Vagina (tissue), 2 donors: ENCODE measurements around the gene CHST1.

Experiments
- POLR2A ChIP-seq, 2 donors: fragments of 450-650 bp; IDR thresholded peaks; one replicate each; pipeline ENCODE4 v1.6.1; 2017; ENCODE audit warnings: antibody characterized with exemption in 2 of 2, mild to moderate bottlenecking in 2 of 2, moderate library complexity in 2 of 2
- POLR2AphosphoS5 ChIP-seq, 2 donors: sonication (generic); formaldehyde crosslinking; IDR thresholded peaks; one replicate each; pipeline ENCODE4 v1.9.0; 2017; ENCODE audit warnings: antibody characterized with exemption in 2 of 2, mild to moderate bottlenecking in 2 of 2, low read depth in 1 of 2; ENCODE audit not compliant: insufficient read depth in 1 of 2
- TF ChIP-seq, protein P1 (sequence below), 3 experiments: fragments of 450-650 bp in 2 of 3; fragments of 200-600 bp in 1 of 3; sonication (generic) in 1 of 3; IDR thresholded peaks; one replicate each; pipeline ENCODE4 v1.5.1; 2017 to 2019; ENCODE audit warnings: antibody characterized with exemption in 3 of 3, mild to moderate bottlenecking in 2 of 3, moderate library complexity in 2 of 3

DNA sequence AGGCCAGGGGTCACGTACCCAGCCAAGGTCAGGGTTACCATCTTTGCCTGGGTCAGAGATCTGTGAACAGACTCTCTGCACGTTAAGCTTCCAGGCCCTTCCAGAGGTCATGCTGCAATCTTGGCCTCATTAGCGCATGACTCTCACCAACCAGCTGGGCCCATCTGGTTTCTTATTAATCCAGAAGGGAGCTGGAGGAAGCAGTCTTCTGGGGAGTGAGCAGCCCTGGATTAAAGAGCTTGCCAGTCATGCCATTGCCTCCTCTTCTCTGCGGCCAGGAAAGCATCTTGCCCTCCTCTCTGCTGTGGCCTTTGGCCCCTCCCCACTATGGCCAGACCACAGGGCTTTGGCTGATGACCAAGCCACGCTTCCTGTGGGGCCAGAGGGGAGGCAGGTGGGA is 57.4 kb downstream of the CHST1 start:
- TF ChIP-seq, protein P1, sequence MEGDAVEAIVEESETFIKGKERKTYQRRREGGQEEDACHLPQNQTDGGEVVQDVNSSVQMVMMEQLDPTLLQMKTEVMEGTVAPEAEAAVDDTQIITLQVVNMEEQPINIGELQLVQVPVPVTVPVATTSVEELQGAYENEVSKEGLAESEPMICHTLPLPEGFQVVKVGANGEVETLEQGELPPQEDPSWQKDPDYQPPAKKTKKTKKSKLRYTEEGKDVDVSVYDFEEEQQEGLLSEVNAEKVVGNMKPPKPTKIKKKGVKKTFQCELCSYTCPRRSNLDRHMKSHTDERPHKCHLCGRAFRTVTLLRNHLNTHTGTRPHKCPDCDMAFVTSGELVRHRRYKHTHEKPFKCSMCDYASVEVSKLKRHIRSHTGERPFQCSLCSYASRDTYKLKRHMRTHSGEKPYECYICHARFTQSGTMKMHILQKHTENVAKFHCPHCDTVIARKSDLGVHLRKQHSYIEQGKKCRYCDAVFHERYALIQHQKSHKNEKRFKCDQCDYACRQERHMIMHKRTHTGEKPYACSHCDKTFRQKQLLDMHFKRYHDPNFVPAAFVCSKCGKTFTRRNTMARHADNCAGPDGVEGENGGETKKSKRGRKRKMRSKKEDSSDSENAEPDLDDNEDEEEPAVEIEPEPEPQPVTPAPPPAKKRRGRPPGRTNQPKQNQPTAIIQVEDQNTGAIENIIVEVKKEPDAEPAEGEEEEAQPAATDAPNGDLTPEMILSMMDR (IDR thresholded peaks at IDR 0.05): no peak
- TF ChIP-seq POLR2AphosphoS5 (IDR thresholded peaks at IDR 0.05; ENCODE audit: insufficient read depth in 1 of 2, low read depth in 1 of 2): no peak
- TF ChIP-seq POLR2A (IDR thresholded peaks at IDR 0.05): no peak
